H1 (cell line): Measurements from ENCODE around the gene DARS2. TPM values are rescaled to one million over a fixed set of nuclear protein-coding genes. Genes with fewer than 3 reads are reported as not detected.
A peak's percentile ranks its signal among the peaks of the same experiment; 100 is the strongest.

Experiments used
- CTCF ChIA-PET: fragments of 300-600 bp; sonication (Branson Sonifier 250); formaldehyde crosslinking; loops from one replicate; lab custom pipeline; 2021; ENCODE audit not compliant: partially characterized antibody; lab: Charles Lee
- POLR2A ChIA-PET: fragments of 300-600 bp; sonication (Branson Sonifier 250); formaldehyde crosslinking; loops from one replicate; lab custom pipeline; 2021; ENCODE audit warnings: inconsistent platforms; ENCODE audit not compliant: partially characterized antibody; lab: Charles Lee
- DNase-seq, 2 experiments: peaks; one replicate each; pipeline versions ENCODE4 v3.0.0 to v3.0.0-alpha.2; 2010 to 2022; ENCODE audit warnings: low spot score in 2 of 2, low read depth in 1 of 2, mixed read lengths in 1 of 2
- FAIRE-seq: peaks from 2 replicates; lab custom pipeline; 2011; peaks lifted over from hg19 to GRCh38; lab: Jason Lieb, UNC
- H2AFZ ChIP-seq: 2 replicates; pipeline ENCODE4 v1.8.1; 2012; ENCODE audit warnings: low read length, inconsistent platforms
- H2AK5ac ChIP-seq: 2 replicates; pipeline ENCODE4 v1.6.1; 2013; ENCODE audit warnings: low read depth, low read length
- H2BK120ac ChIP-seq: replicated peaks from 2 replicates; pipeline ENCODE3; 2013; ENCODE audit warnings: low read depth, low read length, inconsistent platforms
- H2BK12ac ChIP-seq: 2 replicates; pipeline ENCODE4 v1.6.1; 2013; ENCODE audit warnings: low read depth, low read length
- H2BK15ac ChIP-seq: 2 replicates; pipeline ENCODE4 v1.6.1; 2013; ENCODE audit warnings: low read length
- H2BK20ac ChIP-seq: 2 replicates; pipeline ENCODE4 v1.6.1; 2013; ENCODE audit warnings: low read length
- H2BK5ac ChIP-seq: 2 replicates; pipeline ENCODE4 v1.6.1; 2013; ENCODE audit warnings: low read depth, low read length
- H3K14ac ChIP-seq: 2 replicates; pipeline ENCODE4 v1.6.1; 2013; ENCODE audit warnings: inconsistent platforms; ENCODE audit not compliant: insufficient read length
- H3K18ac ChIP-seq: 2 replicates; pipeline ENCODE4 v1.6.1; 2013; ENCODE audit warnings: low read length; ENCODE audit errors: extremely low read depth
- H3K23ac ChIP-seq: 2 replicates; pipeline ENCODE4 v1.6.1; 2013; ENCODE audit warnings: inconsistent platforms; ENCODE audit not compliant: insufficient read length
- H3K23me2 ChIP-seq: 2 replicates; pipeline ENCODE4 v1.6.1; 2013; ENCODE audit warnings: low read depth, low read length
- H3K27ac ChIP-seq: 2 replicates; pipeline ENCODE4 v1.6.1; 2011; ENCODE audit warnings: low read depth, low read length, inconsistent platforms
- H3K27me3 ChIP-seq, 4 experiments: replicated peaks in 1 of 4; 1 replicate in 1 of 4; 2 replicates in 3 of 4; pipeline versions ENCODE4 v1.6.1 to v1.8.1; 2011 to 2013; ENCODE audit warnings: low read length in 3 of 4, mild to moderate bottlenecking in 3 of 4, inconsistent platforms in 2 of 4, mixed read lengths in 2 of 4, moderate library complexity in 1 of 4; ENCODE audit not compliant: control insufficient read depth in 3 of 4, insufficient read depth in 3 of 4; ENCODE audit errors: extremely low read depth in 1 of 4
- H3K36me3 ChIP-seq, 4 experiments: 2 replicates each; pipeline versions ENCODE4 v1.6.1 to v1.8.1; 2011 to 2013; ENCODE audit warnings: mild to moderate bottlenecking in 4 of 4, low read length in 3 of 4, moderate library complexity in 2 of 4, control low read depth in 1 of 4, inconsistent platforms in 1 of 4; ENCODE audit not compliant: insufficient read depth in 4 of 4, control insufficient read depth in 2 of 4
- H3K4ac ChIP-seq: replicated peaks from 2 replicates; pipeline ENCODE3; 2013; ENCODE audit warnings: low read length, low read depth, mixed read lengths, inconsistent platforms; ENCODE audit not compliant: insufficient read length
- H3K4me1 ChIP-seq, 4 experiments: replicated peaks in 1 of 4; 1 replicate in 1 of 4; 2 replicates in 3 of 4; pipeline versions ENCODE4 v1.6.1 to v1.8.1; 2011 to 2013; ENCODE audit warnings: low read length in 3 of 4, inconsistent platforms in 2 of 4, mixed read lengths in 1 of 4; ENCODE audit not compliant: insufficient read depth in 4 of 4, control insufficient read depth in 3 of 4
- H3K4me2 ChIP-seq, 2 experiments: 2 replicates each; pipeline versions ENCODE4 v1.6.1 to v1.8.1; 2011 to 2013; ENCODE audit warnings: low read depth in 2 of 2, low read length in 2 of 2, control low read depth in 1 of 2, inconsistent platforms in 1 of 2, mild to moderate bottlenecking in 1 of 2; ENCODE audit not compliant: insufficient read depth in 1 of 2
- H3K4me3 ChIP-seq, 4 experiments: fragments of 200-600, 300-600 bp in 1 of 4; sonication (generic), shearing (Covaris generic), sonication (Bioruptor Twin) in 1 of 4; 2 replicates each; pipeline versions ENCODE4 v1.5.1 to v1.8.1; 2011 to 2016; ENCODE audit warnings: low read length in 4 of 4, low read depth in 3 of 4, control low read depth in 2 of 4, inconsistent platforms in 2 of 4, mild to moderate bottlenecking in 2 of 4, mixed read lengths in 1 of 4, moderate library complexity in 1 of 4; ENCODE audit not compliant: insufficient read depth in 2 of 4; ENCODE audit errors: extremely low read depth in 1 of 4
- H3K56ac ChIP-seq: replicated peaks from 2 replicates; pipeline ENCODE3; 2013; ENCODE audit warnings: low read depth, mild to moderate bottlenecking, mixed read lengths, low read length, inconsistent platforms; ENCODE audit not compliant: insufficient read length
- H3K79me1 ChIP-seq: 2 replicates; pipeline ENCODE4 v1.6.1; 2013; ENCODE audit warnings: low read depth, low read length, control low read depth
- H3K79me2 ChIP-seq, 2 experiments: 2 replicates each; pipeline versions ENCODE4 v1.6.1 to v1.8.1; 2012 to 2013; ENCODE audit warnings: low read length in 2 of 2, mild to moderate bottlenecking in 2 of 2, inconsistent platforms in 1 of 2; ENCODE audit not compliant: insufficient read depth in 2 of 2, control insufficient read depth in 1 of 2
- H3K9ac ChIP-seq, 4 experiments: replicated peaks in 1 of 4; 1 replicate in 1 of 4; 2 replicates in 3 of 4; pipeline versions ENCODE4 v1.6.1 to v1.8.1; 2011 to 2013; ENCODE audit warnings: low read depth in 3 of 4, low read length in 3 of 4, control low read depth in 2 of 4, mild to moderate bottlenecking in 2 of 4, moderate library complexity in 2 of 4, inconsistent platforms in 1 of 4; ENCODE audit errors: extremely low read depth in 1 of 4
- H3K9me3 ChIP-seq, 2 experiments: 2 replicates each; pipeline versions ENCODE4 v1.6.1 to v1.8.1; 2012 to 2013; ENCODE audit warnings: mild to moderate bottlenecking in 2 of 2, moderate library complexity in 2 of 2, control low read depth in 1 of 2, inconsistent platforms in 1 of 2, low read depth in 1 of 2, low read length in 1 of 2, mixed read lengths in 1 of 2; ENCODE audit not compliant: insufficient read depth in 2 of 2
- H4K20me1 ChIP-seq, 2 experiments: replicated peaks in 1 of 2; 2 replicates each; pipeline versions ENCODE3 to v1.8.1; 2011 to 2013; ENCODE audit warnings: inconsistent platforms in 2 of 2, low read length in 2 of 2, mild to moderate bottlenecking in 1 of 2; ENCODE audit not compliant: insufficient read depth in 2 of 2, control insufficient read depth in 1 of 2
- H4K5ac ChIP-seq: 2 replicates; pipeline ENCODE4 v1.6.1; 2013; ENCODE audit warnings: low read length, low read depth, mixed read lengths, inconsistent platforms; ENCODE audit not compliant: insufficient read length
- H4K8ac ChIP-seq: 2 replicates; pipeline ENCODE4 v1.8.0; 2013; ENCODE audit warnings: mild to moderate bottlenecking, moderate library complexity, low read length, inconsistent platforms; ENCODE audit not compliant: insufficient read depth; ENCODE audit errors: extremely low read depth
- H4K91ac ChIP-seq: replicated peaks from 2 replicates; pipeline ENCODE3; 2013; ENCODE audit warnings: low read length, mixed read lengths, inconsistent platforms; ENCODE audit not compliant: insufficient read length
- CBX5 ChIP-seq: fragments of 300-800, 300-1000 bp; sonication (generic); IDR thresholded peaks from 2 replicates; pipeline ENCODE4 v1.7.1; 2016; ENCODE audit warnings: antibody characterized with exemption, low read length, low read depth
- CHD1 ChIP-seq: IDR thresholded peaks from 2 replicates; pipeline ENCODE4 v1.6.1; 2012; ENCODE audit warnings: low read depth, low read length, improper control_type of control experiment
- CREB1 ChIP-seq: IDR thresholded peaks from 2 replicates; pipeline ENCODE4 v1.6.1; 2012; ENCODE audit warnings: inconsistent platforms
- E2F6 ChIP-seq: IDR thresholded peaks from 2 replicates; pipeline ENCODE4 v1.6.1; 2012; ENCODE audit warnings: inconsistent platforms
- GABPA ChIP-seq: IDR thresholded peaks from 2 replicates; pipeline ENCODE4 v1.6.1; 2011; ENCODE audit warnings: mild to moderate bottlenecking, low read length, moderate library complexity, borderline replicate concordance; ENCODE audit not compliant: insufficient read depth
- JUN ChIP-seq: IDR thresholded peaks from 2 replicates; pipeline ENCODE4 v1.6.1; 2011; ENCODE audit warnings: low read depth, mild to moderate bottlenecking, improper control_type of control experiment, low read length
- POLR2A ChIP-seq, 2 experiments: IDR thresholded peaks; 1 replicate in 1 of 2; 2 replicates in 1 of 2; pipeline ENCODE4 v1.6.1; 2011; ENCODE audit warnings: low read depth in 2 of 2, low read length in 2 of 2, mild to moderate bottlenecking in 2 of 2; ENCODE audit errors: control extremely low read depth in 1 of 2
- RXRA ChIP-seq: IDR thresholded peaks from 2 replicates; pipeline ENCODE4 v1.6.1; 2011; ENCODE audit warnings: low read depth, mild to moderate bottlenecking, low read length, moderate library complexity; ENCODE audit not compliant: insufficient read depth
- SP1 ChIP-seq: IDR thresholded peaks from 2 replicates; pipeline ENCODE4 v1.6.1; 2011; ENCODE audit warnings: low read depth, low read length
- SP2 ChIP-seq: IDR thresholded peaks from 2 replicates; pipeline ENCODE4 v1.6.1; 2012; ENCODE audit warnings: mild to moderate bottlenecking, low read length, inconsistent platforms
- SP4 ChIP-seq: IDR thresholded peaks from 2 replicates; pipeline ENCODE4 v1.6.1; 2012; ENCODE audit warnings: low read length, inconsistent platforms
- YY1 ChIP-seq: IDR thresholded peaks from 2 replicates; pipeline ENCODE4 v1.6.1; 2011; ENCODE audit warnings: low read depth, mild to moderate bottlenecking, low read length
- ZNF274 ChIP-seq: IDR thresholded peaks from 2 replicates; pipeline ENCODE4 v1.7.0; 2012; ENCODE audit warnings: low read length, borderline replicate concordance; ENCODE audit errors: extremely low read depth
- WGBS, 2 experiments: shearing (Covaris generic) in 1 of 2; methylation state at CpG; one replicate each; pipeline versions ENCODE4 v1.1.6 to v1.1.7; 2013 to 2015; ENCODE audit warnings: low lambda C conversion rate in 2 of 2, mixed read lengths in 2 of 2, inconsistent platforms in 1 of 2, low coverage in 1 of 2, missing lambda C conversion rate in 1 of 2; ENCODE audit not compliant: insufficient replicate concordance in 2 of 2, insufficient coverage in 1 of 2, insufficient read length in 1 of 2; ENCODE audit errors: extremely low coverage in 1 of 2, missing lambda C conversion rate in 1 of 2; 5-methylcytosine and 5-hydroxymethylcytosine counted together
- polyA plus RNA-seq, 7 experiments: library from polyadenylated mRNA; depleted of rRNA in 3 of 7; stranded (reverse) in 5 of 7; unstranded in 2 of 7; fragments of >200 nt in 5 of 7; fragments of 200-250 nt in 2 of 7; gene quantifications; 1 replicate in 5 of 7; 2 replicates in 1 of 7; 4 replicates in 1 of 7; pipeline versions ENCODE4 v1.2.1 to v1.2.3, GENCODE V29; 2011 to 2013; ENCODE audit warnings: missing spikeins in 2 of 7, mixed read lengths in 2 of 7
- total RNA-seq: library from RNA; stranded (reverse); fragmentation: NEBNext Ultra II Directional; extraction: Animal tissue kit (Norgen Biotek cat#: 25700); gene quantifications from 2 replicates; pipeline ENCODE4 v1.2.1, GENCODE V29; 2021

Gene DARS2
- total and polyA plus RNA-seq, 2 of the 8 experiments (the other 6 are each of a cell fraction or from before 2014, with no cell fraction given), result 21.0 to 35.2 TPM

GRCh38 chr1:173867753-173868265 is 43.3 kb downstream of the DARS2 start, which contains the start of gene GAS5:
Gene GAS5, minus strand, starts transcription at chr1:173867989.
- H3K4me2 ChIP-seq, result peak within 1 kb of the TSS; percentile 83 to 95
- peak; percentile 82 for FAIRE-seq
- TF ChIP-seq CHD1, result no peak; the same call in none of the 2 replicates
- TF ChIP-seq CBX5, result no peak
- peak; percentile 94 for TF ChIP-seq CREB1
- TF ChIP-seq POLR2A (IDR thresholded peaks at IDR 0.05; ENCODE audit: control extremely low read depth in 1 of 2, low read depth in 2 of 2, low read length in 2 of 2), result peak; percentile 99 to 100
- TF ChIP-seq GABPA, result no peak
- peak; percentile 45; the same call in 1 of the 2 replicates for TF ChIP-seq YY1
- TF ChIP-seq SP1, result peak; percentile 78
- TF ChIP-seq E2F6, result peak; percentile 71
- peak; percentile 83 for TF ChIP-seq SP4
- peak; percentile 80 for TF ChIP-seq JUN
- TF ChIP-seq RXRA, result no peak
- no peak for TF ChIP-seq ZNF274
- no peak for TF ChIP-seq SP2

More at GRCh38 chr1:173867753-173868265, 43.3 kb downstream of the DARS2 start, which contains the start of gene GAS5:
- peak within 1 kb of the TSS; percentile 80 for H4K5ac ChIP-seq
- peak within 1 kb of the TSS; percentile 97 to 99 (median 97) for H3K9ac ChIP-seq
- H2AFZ ChIP-seq, result peak within 1 kb of the TSS; percentile 74; the same call in 1 of the 2 replicates
- CTCF ChIA-PET, result interaction anchor here (0.6 to 1.5 kb wide), 3 partner anchors 46 to 890 kb away, joined by 3 to 5 read pairs (median 3); no protein-coding TSS in a partner anchor
- WGBS, 2 experiments, result 2% methylated on average over 27 of the region's 30 CpGs; no CpG with 5 or more reads in 1 of the 2 experiments
- no peaks in the 10 kb centered on the region; the same call in 1 of the 2 replicates for H3K79me1 ChIP-seq
- peak within 1 kb of the TSS; percentile 98 for H2BK5ac ChIP-seq
- peaks cover 2 to 10% (median 4%) of the 10 kb centered on the region in 4 experiments; a peak in 5 of 7 replicates for H3K4me1 ChIP-seq
- no peak within 1 kb of the TSS for H3K23ac ChIP-seq
- H2BK15ac ChIP-seq, result no peak within 1 kb of the TSS
- H3K27me3 ChIP-seq, result no peaks in the 10 kb centered on the region
- peak within 1 kb of the TSS; percentile 93 for H3K27ac ChIP-seq
- peaks cover 0 to 52% of the 10 kb centered on the region in 2 experiments; a peak in 3 of 4 replicates for H3K79me2 ChIP-seq
- POLR2A ChIA-PET, result interaction anchor here (0.6 to 13.3 kb wide), 100 partner anchors 8 to 1335 kb away, joined by 3 to 475 read pairs (median 4); partner anchors contain the start of genes CENPL, DARS2, KLHL20 and PRDX6
- peak within 1 kb of the TSS; percentile 96 for H4K8ac ChIP-seq
- H4K91ac ChIP-seq, result peak within 1 kb of the TSS; percentile 86
- H3K23me2 ChIP-seq, result peaks cover 3% of the 10 kb centered on the region
- H2BK20ac ChIP-seq, result no peak within 1 kb of the TSS
- H3K9me3 ChIP-seq, result no peaks in the 10 kb centered on the region
- H2BK12ac ChIP-seq, result peak within 1 kb of the TSS; percentile 70
- peak within 1 kb of the TSS; percentile 58 for H2BK120ac ChIP-seq
- H3K36me3 ChIP-seq, result peaks cover 29 to 56% (median 43%) of the 10 kb centered on the region in 4 experiments
- peak within 1 kb of the TSS; percentile 79 for H3K4ac ChIP-seq
- H3K18ac ChIP-seq, result peak within 1 kb of the TSS; percentile 98
- H4K20me1 ChIP-seq, result peaks cover 7 to 11% of the 10 kb centered on the region in 2 experiments
- peak within 1 kb of the TSS; percentile 90 to 100 (median 92) for H3K4me3 ChIP-seq
- H3K14ac ChIP-seq, result no peak within 1 kb of the TSS
- H3K56ac ChIP-seq, result peak within 1 kb of the TSS; percentile 78
- DNase-seq, result peak; percentile 96 to 100
- H2AK5ac ChIP-seq, result peak within 1 kb of the TSS; percentile 98; the same call in 1 of the 2 replicates
